ENCODE measurements around the gene RAB6C.
"Not testable (repeated sequence)": the region's sequence is repeated elsewhere in the genome, so short reads cannot be mapped to it uniquely, and the experiment has no call there.

The RAB6C gene

GRCh38 chr2:129945557-129945956 lies 33.9 kb upstream of the RAB6C start:
- H3K4me3 ChIP-seq (replicated peaks in 1 of 2; ENCODE audit: low read depth in 2 of 2, low read length in 2 of 2) = no peak overlapping the region
- TF ChIP-seq CTCF (IDR thresholded peaks at IDR 0.05; ENCODE audit: low read depth, low read length) = no peak
- DNase-seq (ENCODE audit: low read depth in 2 of 2) = no peak

- not testable (repeated sequence) for DNase-seq (ENCODE audit: low read depth in 2 of 2); H3K4me3 ChIP-seq (replicated peaks in 1 of 2; ENCODE audit: low read depth in 2 of 2, low read length in 2 of 2)
These were observed 31.8 kb upstream of the RAB6C start for GRCh38 chr2:129947712-129948111.

- not testable (repeated sequence) for DNase-seq (ENCODE audit: low read depth in 2 of 2); H3K4me3 ChIP-seq (replicated peaks in 1 of 2; ENCODE audit: low read depth in 2 of 2, low read length in 2 of 2)
These were observed 23.3 kb upstream of the RAB6C start for GRCh38 chr2:129956171-129956570.

- H3K4me3 ChIP-seq (replicated peaks in 1 of 2; ENCODE audit: low read depth in 2 of 2, low read length in 2 of 2) = no peak overlapping the region
- TF ChIP-seq CTCF (IDR thresholded peaks at IDR 0.05; ENCODE audit: low read depth, low read length) = no peak
- DNase-seq (ENCODE audit: low read depth in 2 of 2) = no peak
These were observed 21.6 kb upstream of the RAB6C start for GRCh38 chr2:129957891-129958290.

- not testable (repeated sequence) for DNase-seq (ENCODE audit: low read depth in 2 of 2); H3K4me3 ChIP-seq (replicated peaks in 1 of 2; ENCODE audit: low read depth in 2 of 2, low read length in 2 of 2)
These were observed 20.7 kb upstream of the RAB6C start for GRCh38 chr2:129958736-129959135.

GRCh38 chr2:129968605-129969004 lies 10.9 kb upstream of the RAB6C start:
- not testable (repeated sequence) for H3K4me3 ChIP-seq (replicated peaks in 1 of 2; ENCODE audit: low read depth in 2 of 2, low read length in 2 of 2); DNase-seq (ENCODE audit: low read depth in 2 of 2)

GRCh38 chr2:129975016-129975774 lies 4.3 kb upstream of the RAB6C start:
- no peak for DNase-seq (ENCODE audit: low read depth in 2 of 2)
- TF ChIP-seq CTCF (IDR thresholded peaks at IDR 0.05; ENCODE audit: low read depth, low read length) = no peak
- no peak overlapping the region for H3K4me3 ChIP-seq (replicated peaks in 1 of 2; ENCODE audit: low read depth in 2 of 2, low read length in 2 of 2)

- H3K4me3 ChIP-seq (replicated peaks in 1 of 2; ENCODE audit: low read depth in 2 of 2, low read length in 2 of 2); DNase-seq (ENCODE audit: low read depth in 2 of 2): not testable (repeated sequence)
These were observed 2.5 kb upstream of the RAB6C start for GRCh38 chr2:129976969-129977368.

- H3K4me3 ChIP-seq (replicated peaks in 1 of 2; ENCODE audit: low read depth in 2 of 2, low read length in 2 of 2) = no peak overlapping the region
- TF ChIP-seq CTCF (IDR thresholded peaks at IDR 0.05; ENCODE audit: low read depth, low read length) = no peak
- DNase-seq (ENCODE audit: low read depth in 2 of 2) = no peak
These were observed 1.5 kb upstream of the RAB6C start for GRCh38 chr2:129977986-129978385.

GRCh38 chr2:129980246-129980645 lies 780 bp downstream of the RAB6C start:
- H3K4me3 ChIP-seq (replicated peaks in 1 of 2; ENCODE audit: low read depth in 2 of 2, low read length in 2 of 2); DNase-seq (ENCODE audit: low read depth in 2 of 2): not testable (repeated sequence)

GRCh38 chr2:129981689-129982088 lies 2.2 kb downstream of the RAB6C start:
- not testable (repeated sequence) for H3K4me3 ChIP-seq (replicated peaks in 1 of 2; ENCODE audit: low read depth in 2 of 2, low read length in 2 of 2); DNase-seq (ENCODE audit: low read depth in 2 of 2)
